BJ (cell line): ENCODE results near the gene GPER1. TPM values are rescaled to one million over a fixed set of nuclear protein-coding genes. Genes with fewer than 3 reads are reported as not detected.
"Not testable (repeated sequence)": the region's sequence is repeated elsewhere in the genome, so short reads cannot be mapped to it uniquely, and the experiment has no call there.

Experiments
- CTCF ChIA-PET: fragments of 350-600 bp; formaldehyde crosslinking; extraction: SDS; loops from one replicate; lab custom pipeline; 2021; ENCODE audit warnings: antibody characterized with exemption, inconsistent platforms; lab: Yijun Ruan, JAX
- POLR2A ChIA-PET: fragments of 300-600 bp; sonication (Branson Sonifier 250); formaldehyde crosslinking; extraction: SDS; loops from one replicate; lab custom pipeline; 2021; ENCODE audit warnings: antibody characterized with exemption; lab: Charles Lee
- DNase-seq: peaks from one replicate; pipeline ENCODE4 v3.0.0-alpha.2; 2011; ENCODE audit warnings: low read depth
- H3K27me3 ChIP-seq: 2 replicates; pipeline ENCODE4 v1.6.0; 2011; ENCODE audit warnings: low read length; ENCODE audit not compliant: control insufficient read depth, insufficient read depth
- H3K36me3 ChIP-seq: 2 replicates; pipeline ENCODE4 v1.5.1; 2011; ENCODE audit warnings: low read length; ENCODE audit not compliant: control insufficient read depth, insufficient read depth
- H3K4me3 ChIP-seq: 2 replicates; pipeline ENCODE4 v1.5.1; 2011; ENCODE audit warnings: low read depth, mild to moderate bottlenecking, control low read depth, low read length
- polyA plus RNA-seq: library from polyadenylated mRNA; depleted of rRNA; stranded (reverse); fragments of >200 nt; gene quantifications from 2 replicates; pipeline ENCODE4 v1.2.3, GENCODE V29; 2011
- TF ChIP-seq, protein P1 (sequence below): IDR thresholded peaks from 2 replicates; pipeline ENCODE4 v1.5.1; 2011; ENCODE audit warnings: low read depth, mild to moderate bottlenecking, control low read depth, inconsistent platforms, low read length, moderate library complexity; ENCODE audit not compliant: insufficient read depth

Gene GPER1
- polyA plus RNA-seq, 1 experiment: 3.1 TPM

DNA sequence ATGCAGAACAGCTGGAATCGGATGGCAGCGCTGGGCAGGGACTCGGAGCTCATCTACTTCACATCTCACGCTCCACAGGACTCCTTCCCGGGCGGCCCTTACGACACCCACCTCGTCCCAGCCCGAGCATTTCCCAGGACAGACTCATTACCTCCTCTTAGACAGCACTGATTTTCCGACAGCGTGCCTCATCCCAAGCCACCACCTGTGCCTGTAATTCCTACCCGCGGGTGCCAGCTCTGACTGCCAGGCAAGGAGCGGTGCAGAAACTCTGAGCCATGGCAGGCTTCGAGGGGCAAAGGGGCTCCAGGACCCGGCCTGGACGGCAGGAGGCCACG lies 25.6 kb downstream of the GPER1 start:
- no peaks in the 10 kb centered on the region for H3K27me3 ChIP-seq
- TF ChIP-seq, protein P1, sequence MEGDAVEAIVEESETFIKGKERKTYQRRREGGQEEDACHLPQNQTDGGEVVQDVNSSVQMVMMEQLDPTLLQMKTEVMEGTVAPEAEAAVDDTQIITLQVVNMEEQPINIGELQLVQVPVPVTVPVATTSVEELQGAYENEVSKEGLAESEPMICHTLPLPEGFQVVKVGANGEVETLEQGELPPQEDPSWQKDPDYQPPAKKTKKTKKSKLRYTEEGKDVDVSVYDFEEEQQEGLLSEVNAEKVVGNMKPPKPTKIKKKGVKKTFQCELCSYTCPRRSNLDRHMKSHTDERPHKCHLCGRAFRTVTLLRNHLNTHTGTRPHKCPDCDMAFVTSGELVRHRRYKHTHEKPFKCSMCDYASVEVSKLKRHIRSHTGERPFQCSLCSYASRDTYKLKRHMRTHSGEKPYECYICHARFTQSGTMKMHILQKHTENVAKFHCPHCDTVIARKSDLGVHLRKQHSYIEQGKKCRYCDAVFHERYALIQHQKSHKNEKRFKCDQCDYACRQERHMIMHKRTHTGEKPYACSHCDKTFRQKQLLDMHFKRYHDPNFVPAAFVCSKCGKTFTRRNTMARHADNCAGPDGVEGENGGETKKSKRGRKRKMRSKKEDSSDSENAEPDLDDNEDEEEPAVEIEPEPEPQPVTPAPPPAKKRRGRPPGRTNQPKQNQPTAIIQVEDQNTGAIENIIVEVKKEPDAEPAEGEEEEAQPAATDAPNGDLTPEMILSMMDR: no peak
- H3K36me3 ChIP-seq: no peaks in the 10 kb centered on the region
- DNase-seq: no peak
- ChIA-PET CTCF (interaction anchor here (1.5 to 2.5 kb wide), 3 partner anchors 10 to 120 kb away, joined by 4 to 7 read pairs (median 6); no protein-coding TSS in a partner anchor), POLR2A (no interaction called here)
- no peak overlapping the region for H3K4me3 ChIP-seq

DNA sequence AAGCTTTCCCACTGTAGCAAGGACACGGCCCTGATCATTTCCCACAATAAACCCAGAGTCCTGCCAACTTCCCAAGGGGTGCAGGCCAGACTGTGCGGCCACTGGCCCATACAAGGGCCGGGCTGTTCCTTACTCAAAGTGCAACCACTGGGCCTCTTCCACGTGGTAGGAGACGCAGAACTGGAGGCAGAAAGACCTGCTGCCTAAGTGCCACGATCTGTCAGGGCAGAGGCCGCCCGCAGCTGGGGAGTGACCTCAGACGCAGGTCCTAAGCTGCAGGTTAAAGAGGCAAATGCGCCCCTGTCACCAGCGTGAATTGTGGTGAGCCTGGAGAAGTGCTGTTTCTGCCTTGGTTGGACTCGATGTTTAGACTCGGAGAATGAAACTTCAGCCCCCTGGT lies 26.2 kb downstream of the GPER1 start:
- POLR2A ChIA-PET: no interaction called here

DNA sequence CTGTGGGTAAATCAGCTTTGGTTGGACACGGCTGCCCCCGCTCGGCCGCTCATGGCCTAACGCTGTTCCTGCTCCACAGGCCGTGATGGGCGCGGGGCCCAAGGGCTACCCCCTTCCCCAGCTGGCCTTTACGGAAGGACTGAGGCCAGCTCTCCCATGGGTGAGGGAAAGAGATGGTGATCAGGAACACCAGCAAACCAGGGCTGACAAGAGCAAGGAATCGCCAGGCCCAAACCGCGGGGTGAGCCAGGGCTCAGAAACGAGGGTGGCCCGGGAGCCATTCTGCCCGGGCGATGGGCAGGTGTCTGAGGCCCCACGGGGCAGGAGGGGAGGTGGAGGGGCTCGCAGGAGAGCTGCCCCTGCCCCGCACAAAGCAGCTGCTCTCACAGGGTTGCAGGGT lies 26.6 kb downstream of the GPER1 start:
- TF ChIP-seq, protein P1: no peak
- Histone ChIP-seq H3K4me3 (no peak overlapping the region), H3K27me3 (no peaks in the 10 kb centered on the region), H3K36me3 (no peaks in the 10 kb centered on the region)
- ChIA-PET POLR2A (no interaction called here), CTCF (interaction anchor here (2.4 to 2.5 kb wide), 2 partner anchors 9 to 121 kb away, joined by 6 to 7 read pairs; no protein-coding TSS in a partner anchor)
- DNase-seq: no peak

More for the DNA sequence above, 26.2 kb downstream of the GPER1 start:
- Histone ChIP-seq H3K36me3 (no peaks in the 10 kb centered on the region), H3K27me3 (no peaks in the 10 kb centered on the region), H3K4me3 (no peak overlapping the region)
- no peak for DNase-seq
- TF ChIP-seq, protein P1: no peak
- CTCF ChIA-PET: interaction anchor here (2.4 to 2.5 kb wide), 2 partner anchors 9 to 121 kb away, joined by 6 to 7 read pairs; no protein-coding TSS in a partner anchor

DNA sequence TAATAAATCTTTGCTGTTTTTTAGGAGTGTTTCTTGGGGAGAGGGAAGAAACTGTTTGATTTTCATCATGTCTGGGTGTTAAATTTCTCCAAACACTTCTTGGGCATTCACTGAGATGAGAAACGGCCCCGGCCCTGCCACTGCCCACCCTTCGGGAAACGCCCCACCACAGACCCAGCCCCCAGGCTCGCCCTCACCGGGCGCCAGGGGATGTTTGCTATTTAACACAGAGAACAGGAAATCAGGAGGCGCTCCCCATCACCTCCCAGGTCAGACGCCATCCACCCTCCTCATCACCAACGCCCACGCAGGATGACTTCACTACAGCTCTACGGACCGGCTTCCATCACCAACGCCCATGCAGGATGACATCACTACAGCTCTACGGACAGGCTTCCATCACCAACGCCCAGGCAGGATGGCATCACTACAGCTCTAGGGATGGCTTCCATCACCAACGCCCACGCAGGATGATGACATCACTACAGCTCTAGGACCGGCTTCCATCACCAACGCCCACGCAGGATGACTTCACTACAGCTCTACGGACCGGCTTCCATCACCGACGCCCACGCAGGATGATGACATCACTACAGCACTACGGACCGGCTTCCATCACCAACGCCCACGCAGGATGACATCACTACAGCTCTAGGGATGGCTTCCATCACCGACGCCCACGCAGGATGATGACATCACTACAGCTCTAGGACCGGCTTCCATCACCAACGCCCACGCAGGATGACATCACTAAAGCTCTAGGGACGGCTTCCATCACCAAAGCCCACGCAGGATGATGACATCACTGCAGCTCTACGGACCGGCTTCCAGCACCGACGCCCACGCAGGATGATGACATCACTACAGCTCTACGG lies 27.5 kb downstream of the GPER1 start:
- H3K36me3 ChIP-seq, H3K27me3 ChIP-seq, H3K4me3 ChIP-seq, DNase-seq, POLR2A ChIA-PET: not testable (repeated sequence)
- CTCF ChIA-PET: interaction anchor here (2.5 kb wide), 1 partner anchor 8 kb away, joined by 7 read pairs; no protein-coding TSS in a partner anchor

GRCh38 chr7:1116383-1117008 lies 28.6 kb downstream of the GPER1 start:
- H3K27me3 ChIP-seq, POLR2A ChIA-PET, DNase-seq, H3K4me3 ChIP-seq, H3K36me3 ChIP-seq: not testable (repeated sequence)
- CTCF ChIA-PET: interaction anchor here (0.6 to 1.8 kb wide), 2 partner anchors 30 to 130 kb away, joined by 3 to 5 read pairs; no protein-coding TSS in a partner anchor

DNA sequence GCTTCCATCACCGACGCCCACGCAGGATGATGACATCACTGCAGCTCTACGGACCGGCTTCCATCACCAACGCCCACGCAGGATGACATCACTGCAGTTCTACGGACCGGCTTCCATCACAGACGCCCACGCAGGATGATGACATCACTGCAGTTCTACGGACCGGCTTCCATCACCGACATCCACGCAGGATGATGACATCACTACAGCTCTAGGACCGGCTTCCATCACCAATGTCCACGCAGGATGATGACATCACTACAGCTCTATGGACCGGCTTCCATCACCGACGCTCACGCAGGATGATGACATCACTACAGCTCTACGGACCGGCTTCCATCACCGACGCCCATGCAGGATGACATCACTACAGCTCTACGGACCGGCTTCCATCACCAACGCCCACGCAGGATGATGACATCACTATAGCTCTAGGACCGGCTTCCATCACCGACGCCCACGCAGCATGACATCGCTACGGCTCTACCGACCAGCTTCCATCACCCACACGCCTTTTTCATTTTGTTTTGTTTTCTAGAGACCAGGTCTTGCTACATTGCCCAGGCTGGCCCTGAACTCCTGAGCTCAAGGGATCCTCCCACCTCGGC lies 29.5 kb downstream of the GPER1 start:
- TF ChIP-seq, protein P1: no peak
- CTCF ChIA-PET: interaction anchor here (0.6 to 1.8 kb wide), 3 partner anchors 31 to 130 kb away, joined by 3 to 5 read pairs (median 3); no protein-coding TSS in a partner anchor
- H3K27me3 ChIP-seq: no peaks in the 10 kb centered on the region
- no peak overlapping the region for H3K4me3 ChIP-seq
- POLR2A ChIA-PET: no interaction called here
- DNase-seq: no peak
- no peaks in the 10 kb centered on the region for H3K36me3 ChIP-seq
